IMR-90 (cell line): ENCODE measurements around the gene CYP26A1.

Source experiments
- CEBPB ChIP-seq: IDR thresholded peaks from 2 replicates; pipeline ENCODE4 v1.6.1; 2012; ENCODE audit warnings: low read depth, low read length, improper control_type of control experiment
- CTCF ChIP-seq: conservative IDR thresholded peaks from 2 replicates; pipeline ENCODE4 v1.5.1; 2012; ENCODE audit warnings: mild to moderate bottlenecking, low read depth, low read length, improper control_type of control experiment
- MXI1 ChIP-seq: IDR thresholded peaks from 2 replicates; pipeline ENCODE4 v1.6.1; 2012; ENCODE audit warnings: low read depth, mild to moderate bottlenecking, low read length, moderate library complexity, borderline replicate concordance
- POLR2A ChIP-seq: IDR thresholded peaks from 2 replicates; pipeline ENCODE4 v1.6.1; 2012; ENCODE audit warnings: mild to moderate bottlenecking, low read depth, low read length
- RAD21 ChIP-seq: IDR thresholded peaks from 2 replicates; pipeline ENCODE4 v1.6.1; 2012; ENCODE audit warnings: low read length, improper control_type of control experiment

GRCh38 chr10:93121311-93121710 lies 47.6 kb downstream of the CYP26A1 start:
- no peak for TF ChIP-seq POLR2A
- TF ChIP-seq CTCF, result no peak
- no peak for TF ChIP-seq MXI1
- no peak for TF ChIP-seq RAD21
- no peak for TF ChIP-seq CEBPB
